Stimulated activated CD8-positive, alpha-beta memory T cell treated with anti-CD3 and anti-CD28 coated beads, Interleukin-12 subunit alpha, Interleukin-12 subunit beta, amount 100 ng/mL, for 1 hour (primary cell): ENCODE measurements around the gene SHC1.
"Not testable (repeated sequence)": the region's sequence is repeated elsewhere in the genome, so short reads cannot be mapped to it uniquely, and the experiment has no call there.

Experiments used
- DNase-seq: peaks from one replicate; pipeline ENCODE4 v3.0.0-alpha.2; 2020; ENCODE audit warnings: low read depth

The SHC1 gene

DNA sequence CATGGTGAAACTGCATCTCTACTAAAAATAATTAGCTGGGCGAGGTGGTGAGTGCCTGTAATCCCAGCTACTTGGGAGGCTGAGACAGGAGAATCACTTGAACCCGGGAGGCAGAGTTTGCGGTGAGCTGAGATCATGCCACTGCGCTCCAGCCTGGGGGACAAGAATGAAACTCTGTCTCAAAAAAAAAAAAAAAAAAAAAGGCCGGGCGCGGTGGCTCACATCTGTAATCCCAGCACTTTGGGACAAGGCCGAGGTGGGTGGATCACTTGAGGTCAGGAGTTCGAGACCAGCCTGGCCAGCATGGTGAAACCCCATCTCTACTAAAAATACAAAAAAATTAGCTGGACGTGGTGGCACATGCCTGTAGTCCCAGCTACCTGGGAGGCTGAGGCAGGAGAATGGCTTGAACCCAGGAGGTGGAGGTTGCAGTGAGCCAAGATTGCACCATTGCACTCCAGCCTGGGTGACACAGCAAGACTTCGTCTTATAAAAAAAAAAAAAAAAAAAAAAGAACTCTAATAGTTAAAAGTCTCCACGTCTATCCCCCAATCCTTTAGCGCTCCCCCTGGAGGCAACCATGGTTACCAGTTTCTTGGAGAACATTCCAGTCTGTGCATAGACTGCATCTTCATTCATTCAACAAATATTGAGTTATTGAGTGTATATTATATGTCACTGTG, 24.9 kb upstream of the SHC1 start:
- not testable (repeated sequence) for DNase-seq

DNA sequence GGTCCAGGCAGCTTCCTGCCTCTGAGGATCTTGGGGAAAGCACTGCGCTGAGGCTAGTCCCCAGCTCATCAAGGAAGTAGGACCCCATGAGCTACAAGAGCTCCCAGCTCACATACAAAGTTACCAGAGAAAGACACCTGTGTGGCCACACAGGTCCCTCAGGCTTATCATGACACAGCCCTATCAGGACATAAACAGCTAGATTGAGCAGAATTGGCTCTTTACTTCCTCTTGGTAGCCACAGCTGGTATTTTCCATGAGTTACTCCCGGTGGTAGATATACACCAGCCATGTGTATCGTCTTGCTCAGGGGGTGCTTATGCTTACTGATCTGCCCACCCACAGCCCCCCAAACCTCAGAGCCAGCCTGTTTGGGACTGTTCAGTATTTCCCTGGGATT, 24.0 kb upstream of the SHC1 start:
- no peak for DNase-seq

DNA sequence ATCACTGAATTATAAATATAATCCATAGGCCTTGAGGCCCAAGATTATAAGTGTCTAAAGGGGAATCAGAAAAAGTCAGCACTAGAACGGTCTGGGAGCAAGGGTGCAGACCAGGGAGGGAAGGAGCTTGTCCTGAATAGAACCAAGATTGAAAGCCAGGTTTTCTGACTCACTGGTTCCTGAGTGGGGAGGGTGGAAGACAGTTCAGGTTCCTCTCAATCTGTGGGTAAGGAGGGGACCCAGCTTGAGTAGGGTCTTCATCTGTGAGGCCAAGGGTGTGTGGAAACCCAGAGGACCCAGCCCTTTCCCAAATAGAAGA, 23.7 kb upstream of the SHC1 start:
- DNase-seq = no peak

DNA sequence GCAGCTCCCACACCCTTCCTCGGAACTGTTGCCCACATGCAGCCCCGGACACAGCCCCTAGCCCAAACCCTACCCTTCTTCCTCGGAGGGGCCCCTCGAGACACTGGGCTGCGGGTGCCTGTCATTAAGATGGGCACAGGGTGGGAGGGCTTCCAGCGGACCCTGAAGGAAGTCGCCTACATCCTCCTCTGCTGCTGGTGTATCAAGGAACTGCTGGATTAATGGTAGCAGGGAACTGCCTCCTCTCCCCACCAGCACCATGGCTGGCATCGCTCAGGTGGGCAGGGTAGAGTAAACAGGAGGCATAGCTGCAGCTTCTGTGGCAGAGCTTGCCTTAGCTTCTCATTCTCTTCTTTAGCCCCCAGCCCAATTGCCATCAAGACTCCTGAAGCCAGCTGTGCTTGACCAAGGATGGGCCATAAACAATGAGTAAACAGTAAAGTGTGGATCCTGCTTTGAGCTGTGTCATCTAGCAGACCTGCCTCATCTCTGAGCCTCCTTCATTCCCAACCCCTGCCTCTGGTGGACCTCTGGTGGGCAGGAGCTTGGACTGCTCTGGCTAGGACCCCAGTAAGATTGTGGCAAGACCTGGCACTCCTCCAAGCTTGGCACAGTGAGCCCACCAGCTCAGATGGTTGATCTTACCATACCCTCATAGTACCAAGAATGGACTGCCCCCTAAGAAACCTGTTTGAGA, 23.2 kb upstream of the SHC1 start, which contains the start of gene LENEP:
LENEP (plus strand) TSS at position 15 of the 697 bp plus-strand sequence; CDS start at position 37, 22 bp downstream.
- no peak for DNase-seq

DNA sequence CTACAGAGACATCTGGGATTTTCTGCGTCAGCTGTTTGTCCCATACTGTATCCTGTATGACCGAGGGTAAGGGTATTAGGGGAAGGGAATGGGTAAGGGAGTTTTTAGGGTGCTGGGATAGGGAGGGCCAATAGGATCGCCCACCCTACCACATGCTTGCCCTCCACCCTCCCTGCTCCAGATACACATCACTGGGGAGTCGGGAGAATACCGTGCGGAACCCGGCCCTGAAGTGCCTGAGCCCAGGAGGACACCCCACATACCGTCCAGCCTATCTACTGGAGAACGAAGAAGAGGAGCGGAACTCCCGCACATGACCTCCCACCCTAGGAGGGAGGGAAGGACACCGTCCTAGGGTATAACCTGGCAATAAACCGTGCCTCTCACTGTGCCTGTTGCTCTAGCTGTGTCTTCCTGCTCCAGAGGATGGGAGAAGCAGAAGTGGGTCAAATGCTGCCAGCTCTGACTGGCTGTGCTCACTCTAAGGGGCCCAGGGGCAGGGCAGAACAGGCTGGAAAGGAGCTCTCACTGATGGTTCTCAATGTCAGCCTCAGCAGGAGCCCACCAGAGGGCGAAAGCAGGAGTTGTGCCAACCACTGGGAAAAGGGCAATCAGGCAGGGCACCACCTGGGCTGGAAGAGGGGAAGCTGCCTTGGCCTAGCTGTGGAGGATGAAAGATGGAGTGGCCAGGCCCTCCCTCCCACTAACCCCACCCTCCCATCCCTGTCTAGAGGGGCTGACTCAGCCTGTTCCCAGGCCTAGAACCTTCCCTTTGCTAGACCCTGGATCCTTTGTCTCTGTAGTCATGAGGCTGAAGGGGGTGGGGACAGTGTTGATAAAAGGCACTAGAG, 22.4 kb upstream of the SHC1 start:
- DNase-seq = no peak

DNA sequence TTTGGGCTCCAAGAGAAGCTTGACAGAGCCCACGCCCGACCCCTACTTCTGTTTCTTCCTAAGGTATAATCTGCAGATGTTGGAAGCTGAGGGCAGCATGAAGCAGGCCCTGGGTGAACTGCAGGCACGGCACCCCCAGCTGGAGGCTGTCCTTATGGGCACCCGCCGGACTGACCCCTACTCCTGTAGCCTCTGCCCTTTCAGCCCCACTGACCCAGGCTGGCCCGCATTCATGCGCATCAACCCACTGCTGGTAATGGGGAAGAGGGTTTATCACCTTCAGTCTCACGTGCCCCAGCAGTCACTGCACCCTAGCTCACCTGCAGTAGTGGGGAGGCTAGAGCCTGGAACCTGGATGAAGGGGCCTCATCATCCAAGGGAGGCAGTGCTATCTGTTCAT, 19.7 kb upstream of the SHC1 start:
- no peak for DNase-seq

DNA sequence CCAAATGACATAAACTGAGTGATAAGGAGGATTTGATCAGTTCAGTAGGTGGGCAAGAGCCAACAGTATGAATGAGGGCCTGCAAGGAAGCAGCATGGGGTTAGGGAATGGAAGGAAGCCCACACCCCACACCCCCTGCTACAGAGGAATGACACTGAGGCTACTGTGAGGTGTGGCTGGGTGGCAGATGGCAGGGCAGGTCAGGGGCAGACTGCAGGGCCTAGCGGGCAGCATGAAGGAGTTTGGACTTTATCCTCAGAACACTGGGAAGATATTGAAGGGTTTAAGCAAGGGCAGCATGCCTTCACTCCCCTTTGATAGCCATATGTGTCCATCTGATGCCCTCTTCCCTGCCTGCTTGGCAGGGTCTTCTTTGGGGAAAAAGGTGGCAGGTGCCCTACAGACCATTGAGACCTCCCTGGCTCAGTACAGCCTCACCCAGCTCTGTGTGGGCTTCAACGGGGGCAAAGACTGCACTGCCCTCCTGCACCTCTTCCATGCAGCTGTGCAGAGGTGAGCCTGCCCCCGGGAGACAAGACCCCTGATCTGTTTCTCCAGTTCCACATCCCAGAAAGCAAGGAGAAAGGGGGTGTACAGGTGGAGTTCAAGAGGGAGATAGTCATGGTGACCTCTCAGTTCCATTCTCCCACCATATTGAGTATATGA, 18.8 kb upstream of the SHC1 start:
- no peak for DNase-seq

DNA sequence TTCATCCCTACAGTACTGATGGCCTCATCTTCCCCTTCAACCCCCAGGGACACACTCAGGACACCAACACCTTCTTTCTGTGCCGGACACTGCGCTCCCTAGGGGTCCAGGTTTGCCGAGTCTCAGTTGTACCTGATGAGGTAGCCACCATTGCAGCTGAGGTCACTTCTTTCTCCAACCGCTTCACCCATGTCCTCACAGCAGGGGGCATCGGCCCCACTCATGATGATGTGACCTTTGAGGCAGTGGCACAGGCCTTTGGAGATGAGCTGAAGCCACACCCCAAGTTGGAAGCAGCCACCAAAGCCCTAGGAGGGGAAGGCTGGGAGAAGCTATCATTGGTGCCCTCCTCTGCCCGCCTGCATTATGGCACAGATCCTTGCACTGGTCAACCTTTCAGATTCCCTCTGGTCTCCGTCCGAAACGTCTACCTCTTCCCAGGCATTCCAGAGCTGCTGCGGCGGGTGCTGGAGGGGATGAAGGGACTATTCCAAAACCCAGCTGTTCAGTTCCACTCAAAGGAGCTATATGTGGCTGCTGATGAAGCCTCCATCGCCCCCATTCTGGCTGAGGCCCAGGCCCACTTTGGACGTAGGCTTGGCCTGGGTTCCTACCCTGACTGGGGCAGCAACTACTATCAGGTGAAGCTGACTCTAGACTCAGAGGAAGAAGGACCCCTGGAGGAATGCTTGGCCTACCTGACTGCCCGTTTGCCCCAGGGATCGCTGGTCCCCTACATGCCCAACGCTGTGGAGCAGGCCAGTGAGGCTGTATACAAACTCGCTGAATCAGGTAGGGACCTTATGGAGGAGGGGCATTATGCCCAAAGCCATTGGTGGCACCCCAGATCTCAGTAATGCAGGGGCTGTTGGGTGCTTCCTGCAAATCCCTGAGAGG, 17.8 kb upstream of the SHC1 start:
- no peak for DNase-seq

DNA sequence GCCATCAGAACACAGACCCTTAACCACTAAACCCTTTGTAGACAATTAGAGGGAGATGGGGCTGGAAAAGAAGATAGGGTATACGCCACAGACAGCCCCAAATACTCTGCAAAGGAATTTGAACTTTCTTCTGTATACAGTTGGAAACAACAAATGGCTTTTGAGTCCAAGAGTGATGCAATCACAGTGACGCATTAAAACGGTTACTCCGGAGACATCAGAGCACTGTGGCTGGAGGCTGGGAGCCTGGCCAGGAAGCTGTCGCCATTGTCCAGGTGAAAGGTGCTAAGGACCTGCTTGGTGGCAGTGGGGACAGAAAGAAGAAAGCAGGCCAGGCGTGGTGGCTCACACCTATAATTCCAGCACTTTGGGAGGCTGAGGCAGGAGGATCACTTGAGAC, 16.8 kb upstream of the SHC1 start:
- no peak for DNase-seq

DNA sequence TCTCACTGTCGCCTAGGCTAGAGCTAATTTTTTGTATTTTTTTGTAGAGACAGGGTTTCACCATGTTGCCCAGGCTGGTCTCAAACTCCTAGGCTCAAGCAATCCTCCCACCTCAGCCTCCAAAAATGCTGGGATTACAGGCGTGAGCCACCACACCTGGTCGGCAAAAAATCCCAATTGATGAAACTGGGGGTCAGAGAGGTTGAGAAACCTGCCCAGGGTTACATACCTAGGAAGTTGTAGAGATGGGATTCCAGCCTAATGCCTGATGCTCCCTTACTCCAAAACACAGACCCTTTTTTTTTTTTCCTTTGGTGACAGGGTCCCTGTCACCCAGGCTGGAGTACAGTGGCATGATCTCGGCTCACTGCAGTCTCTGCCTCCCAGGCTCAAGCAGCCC, 16.2 kb upstream of the SHC1 start:
- DNase-seq = not testable (repeated sequence)

DNA sequence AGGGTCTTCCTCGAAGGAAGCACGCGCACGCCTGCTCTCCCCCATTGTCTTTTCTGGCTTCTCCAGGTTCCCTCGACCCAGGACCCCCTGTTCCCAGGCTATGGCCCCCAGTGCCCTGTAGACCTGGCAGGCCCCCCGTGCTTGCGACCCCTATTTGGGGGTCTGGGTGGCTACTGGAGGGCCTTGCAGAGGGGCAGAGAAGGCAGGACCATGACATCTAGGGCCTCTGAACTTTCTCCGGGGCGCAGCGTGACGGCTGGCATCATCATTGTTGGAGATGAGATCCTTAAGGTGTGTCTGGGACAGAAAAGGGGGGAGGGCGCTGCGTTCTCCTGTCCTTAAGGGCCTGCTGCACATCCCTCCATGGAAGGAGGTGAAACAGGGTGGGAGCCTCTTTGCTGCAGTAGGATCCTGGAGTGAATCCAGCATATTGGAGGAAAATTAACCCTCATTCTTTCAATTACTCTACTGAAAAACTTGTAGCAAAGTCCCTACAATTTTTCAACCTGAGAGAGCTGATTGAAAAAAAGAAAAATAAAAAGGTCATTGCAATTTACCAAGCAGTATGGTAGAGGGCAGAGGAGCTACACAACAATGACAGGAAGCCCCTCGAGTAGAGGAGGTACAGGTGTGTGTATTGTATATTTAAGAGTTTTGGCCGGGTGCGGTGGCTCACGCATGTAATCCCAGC, 13.4 kb upstream of the SHC1 start:
- DNase-seq = no peak

DNA sequence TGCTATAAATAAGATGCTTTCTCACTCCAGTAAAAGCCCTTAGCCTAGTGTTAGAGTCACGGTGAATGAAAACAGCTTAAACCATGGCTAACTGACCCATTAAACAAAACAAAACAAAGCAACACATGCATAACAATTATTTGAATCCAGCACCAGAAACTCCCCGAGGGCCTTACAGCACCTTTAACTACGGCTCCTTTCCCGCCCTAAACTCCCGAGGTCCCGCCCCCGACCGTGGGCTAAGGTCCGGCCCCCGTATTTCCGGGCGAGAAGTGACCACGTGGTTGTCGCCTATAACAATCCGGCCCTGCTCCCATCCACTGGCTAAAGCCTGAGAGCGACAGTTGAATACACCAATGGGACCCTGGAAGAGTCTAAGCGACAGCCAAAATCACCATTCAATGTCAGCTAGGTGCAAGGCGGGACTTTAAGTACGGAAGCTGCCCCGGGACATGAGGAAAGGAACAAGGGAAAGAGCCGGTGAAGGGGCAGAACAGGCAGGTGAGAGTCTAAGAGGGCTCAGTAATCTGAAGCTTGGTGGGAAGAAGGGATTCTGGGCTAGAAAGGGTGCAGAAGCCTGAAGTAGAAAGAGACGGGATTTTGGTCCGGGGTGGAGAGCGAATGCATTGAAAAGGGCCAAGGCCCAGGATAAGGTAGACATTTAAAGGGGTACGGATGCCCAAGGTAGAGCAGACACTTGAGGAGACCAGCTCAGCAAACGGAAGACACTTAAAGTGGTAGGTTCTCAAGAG, 12.5 kb upstream of the SHC1 start, which contains the start of gene FLAD1:
FLAD1 (plus strand) TSS at position 448 of the 752 bp plus-strand sequence. CDS start 351 bp downstream, outside the sequence.
- DNase-seq = peak; percentile 89

DNA sequence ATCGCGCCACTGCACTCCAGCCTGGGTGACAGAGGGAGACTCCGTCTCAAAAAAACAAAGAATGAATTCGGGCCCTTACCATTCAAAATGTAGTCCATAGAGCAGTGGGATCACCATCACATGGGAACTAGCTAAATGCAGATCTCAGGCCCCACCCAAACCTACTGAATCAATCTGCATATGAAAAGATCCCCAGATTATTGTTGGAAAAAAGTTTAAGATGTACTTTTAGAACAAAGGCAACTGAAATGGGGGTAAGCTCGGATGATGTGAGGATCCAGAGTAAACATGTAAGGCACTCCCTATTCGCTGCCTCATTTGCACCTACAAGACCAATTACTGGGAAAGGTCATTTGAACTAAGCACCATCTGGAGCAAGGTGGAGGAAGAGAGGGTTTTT, 11.8 kb upstream of the SHC1 start:
- no peak for DNase-seq

DNA sequence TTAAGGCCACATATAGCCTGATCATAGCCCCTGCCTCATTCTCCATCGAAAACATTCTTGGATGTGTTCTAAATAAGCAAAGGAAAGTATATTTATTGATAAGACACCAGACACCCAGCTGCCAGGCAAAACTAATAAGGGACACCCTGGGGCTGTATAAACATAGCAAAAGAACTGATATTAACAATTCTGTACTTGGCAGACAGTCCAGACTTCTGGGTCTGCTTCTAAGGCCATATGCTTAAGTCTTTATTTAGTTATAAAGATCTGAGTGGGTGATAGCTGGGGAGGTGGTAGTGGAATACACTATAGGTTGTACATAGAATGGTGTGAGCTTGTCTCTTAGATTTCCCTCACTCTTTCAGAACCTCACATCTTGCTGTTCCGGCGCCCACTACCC, 7.8 kb upstream of the SHC1 start:
- DNase-seq = no peak

DNA sequence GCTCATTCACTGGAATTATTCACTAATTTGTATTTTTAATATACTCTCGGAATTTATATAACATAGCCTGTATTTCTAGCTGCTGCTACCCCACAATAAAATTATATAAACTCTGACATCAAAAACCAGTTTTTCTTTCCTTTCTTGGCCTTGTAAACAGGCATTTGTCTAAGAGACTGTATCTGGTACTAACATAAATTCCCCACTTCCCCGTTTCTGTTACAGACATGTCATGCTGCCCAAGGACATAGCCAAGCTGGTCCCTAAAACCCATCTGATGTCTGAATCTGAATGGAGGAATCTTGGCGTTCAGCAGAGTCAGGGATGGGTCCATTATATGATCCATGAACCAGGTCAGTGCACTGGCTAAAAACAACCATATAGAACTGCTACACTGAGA, 7.2 kb upstream of the SHC1 start:
- DNase-seq = not testable (repeated sequence)

DNA sequence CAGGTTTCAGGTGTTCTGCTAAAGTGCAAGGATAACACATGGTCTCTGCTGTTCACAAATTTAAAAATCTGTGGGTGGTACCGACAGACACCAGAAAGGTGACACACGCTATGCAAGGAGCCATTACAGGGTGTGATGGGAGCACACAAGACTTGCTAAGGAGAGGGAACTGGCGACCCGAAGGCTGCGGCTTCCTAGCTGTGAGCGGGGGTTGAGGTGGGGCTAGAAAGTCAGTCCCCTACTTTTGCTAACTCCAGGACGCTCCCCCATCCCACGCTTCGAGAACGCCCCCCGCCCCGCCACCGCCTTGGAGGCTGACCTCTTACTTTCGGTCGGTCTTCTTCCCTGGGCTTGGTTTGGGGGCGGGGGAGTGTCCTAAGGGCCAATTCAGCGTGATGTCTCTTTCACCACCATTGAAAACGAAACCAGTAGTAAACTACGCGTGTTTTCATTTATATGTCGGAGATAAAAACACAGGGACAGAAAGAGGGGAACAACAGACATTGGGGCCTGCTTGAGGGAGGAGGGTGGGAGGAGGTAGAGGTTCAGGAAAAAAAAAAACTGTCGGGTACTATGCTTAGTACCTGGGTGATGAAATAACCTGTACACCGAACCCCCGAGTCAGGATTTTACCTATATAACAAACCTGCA, 5.0 kb upstream of the SHC1 start:
- DNase-seq = no peak

DNA sequence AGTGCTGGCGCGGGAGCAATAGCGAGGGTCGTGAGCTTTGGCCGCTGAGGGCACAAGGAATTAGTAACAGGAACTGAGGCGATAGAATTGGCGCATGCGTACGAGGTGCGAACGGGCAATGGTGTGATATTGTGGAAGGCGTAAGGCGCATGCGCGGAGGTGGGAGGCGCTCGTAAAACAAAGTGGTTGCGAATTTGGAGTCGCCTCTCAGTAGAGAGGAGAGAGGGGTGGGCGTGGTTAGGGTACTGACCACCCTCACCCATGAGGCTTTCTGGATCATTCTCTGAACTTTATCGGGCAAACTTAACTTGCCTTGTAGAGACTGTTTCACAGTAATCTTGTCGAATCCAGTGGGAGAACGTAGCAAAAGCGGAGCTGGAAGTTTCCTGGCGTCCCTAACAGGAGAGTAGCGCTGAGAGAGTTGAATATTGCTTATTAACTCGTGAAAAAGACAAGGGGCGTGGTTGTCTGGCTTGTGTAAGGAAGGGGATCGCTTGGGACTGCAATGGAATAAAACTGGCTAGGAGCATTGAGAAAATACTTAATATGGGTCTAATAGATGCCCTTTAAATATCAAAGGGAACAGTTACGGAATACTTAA, 4.4 kb upstream of the SHC1 start:
- peak; percentile 91 for DNase-seq

DNA sequence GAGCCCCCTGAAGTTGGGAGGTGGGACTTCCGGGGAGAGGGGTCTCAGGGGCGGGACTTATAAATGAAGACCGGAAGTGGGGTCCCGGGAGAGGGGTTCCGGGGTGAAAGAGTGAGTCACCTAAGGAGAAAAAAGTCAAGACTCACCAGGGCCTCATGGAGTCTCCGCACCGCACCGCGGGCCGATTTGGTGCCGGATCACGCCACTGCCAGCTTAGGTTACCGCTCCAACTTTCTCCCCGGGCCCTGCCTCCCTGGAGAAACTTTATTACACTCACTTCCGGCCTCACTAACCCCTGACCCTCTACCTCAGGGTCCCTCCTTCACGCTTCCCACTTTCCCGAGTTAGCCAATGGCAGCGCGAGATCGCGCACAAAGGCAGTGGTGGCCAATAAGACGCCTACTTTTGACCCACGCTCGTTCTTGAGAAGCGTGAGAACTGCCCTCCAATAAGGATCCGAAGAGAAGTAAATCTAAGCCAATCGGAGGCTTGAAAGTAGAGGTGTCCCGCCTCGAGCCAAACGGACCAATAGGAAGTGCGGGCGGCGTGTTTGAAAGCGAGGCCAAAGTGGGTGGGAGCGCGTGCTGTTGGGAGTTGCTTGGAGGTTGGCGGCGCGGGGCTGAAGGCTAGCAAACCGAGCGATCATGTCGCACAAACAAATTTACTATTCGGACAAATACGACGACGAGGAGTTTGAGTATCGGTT, 3.7 kb upstream of the SHC1 start, which contains the start of gene CKS1B:
CKS1B (plus strand) TSS at position 580 of the 706 bp plus-strand sequence; CDS start at position 645, 65 bp downstream.
- peak; percentile 95 for DNase-seq
